NCI-H446 (cell line): ENCODE data around the gene ZG16B.

Source experiments
- DNase-seq, 2 experiments: peaks; one replicate each; lab custom pipeline; 2025; lab: John Stamatoyannopoulos, UW

ZG16B gene

DNA sequence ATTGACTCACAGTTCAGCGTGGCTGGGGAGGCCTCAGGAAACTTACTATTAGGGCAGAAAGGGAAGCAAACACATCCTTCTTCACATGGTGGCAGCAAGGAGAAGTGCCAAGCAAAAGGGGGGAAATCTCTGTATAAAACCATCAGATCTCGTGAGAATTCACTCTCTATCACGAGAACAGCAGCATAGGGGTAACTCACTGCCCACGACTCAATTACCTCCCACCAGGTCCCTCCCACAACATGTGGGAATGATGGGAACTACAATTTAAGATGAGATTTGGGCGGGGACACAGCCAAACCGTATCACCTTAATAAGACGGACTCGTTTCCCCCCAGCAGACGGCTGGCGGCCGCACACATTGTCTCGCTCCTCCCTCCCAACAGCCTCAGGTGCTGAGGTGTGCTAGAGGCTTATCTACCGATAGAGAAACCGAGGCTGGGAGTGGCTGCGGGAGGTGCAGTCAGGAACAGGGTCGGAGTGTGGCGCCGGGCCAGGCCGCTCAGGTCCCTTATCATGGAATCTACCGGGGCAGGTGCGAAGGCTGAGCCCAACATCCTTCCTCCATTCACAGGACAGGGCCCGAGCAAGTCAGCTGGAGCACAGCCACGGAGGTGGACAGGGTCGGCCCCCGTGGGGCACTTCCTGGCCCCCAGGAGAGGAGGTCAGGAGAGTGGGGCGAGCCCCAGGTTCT is 4.9 kb upstream of the ZG16B start:
- no peak for DNase-seq

DNA sequence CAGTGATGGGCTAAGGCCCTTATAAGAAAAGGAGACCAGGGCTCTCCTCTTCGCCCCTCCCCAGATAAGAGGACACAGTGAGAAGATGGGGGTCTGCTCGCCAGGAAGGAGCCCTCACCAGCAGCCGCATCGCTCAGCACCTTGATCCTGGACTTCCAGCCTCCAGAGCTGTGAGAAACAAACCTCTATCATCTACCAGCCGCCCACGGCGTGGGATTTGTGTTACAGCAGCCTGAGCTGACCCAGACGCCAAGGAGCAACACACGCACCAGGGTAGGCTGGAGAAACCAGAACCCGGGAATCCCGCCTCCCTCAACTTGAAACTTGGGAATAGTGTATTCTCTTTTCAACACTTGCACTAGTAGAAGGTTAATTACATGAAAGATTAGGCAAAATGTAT is 4.2 kb upstream of the ZG16B start:
- no peak for DNase-seq

DNA sequence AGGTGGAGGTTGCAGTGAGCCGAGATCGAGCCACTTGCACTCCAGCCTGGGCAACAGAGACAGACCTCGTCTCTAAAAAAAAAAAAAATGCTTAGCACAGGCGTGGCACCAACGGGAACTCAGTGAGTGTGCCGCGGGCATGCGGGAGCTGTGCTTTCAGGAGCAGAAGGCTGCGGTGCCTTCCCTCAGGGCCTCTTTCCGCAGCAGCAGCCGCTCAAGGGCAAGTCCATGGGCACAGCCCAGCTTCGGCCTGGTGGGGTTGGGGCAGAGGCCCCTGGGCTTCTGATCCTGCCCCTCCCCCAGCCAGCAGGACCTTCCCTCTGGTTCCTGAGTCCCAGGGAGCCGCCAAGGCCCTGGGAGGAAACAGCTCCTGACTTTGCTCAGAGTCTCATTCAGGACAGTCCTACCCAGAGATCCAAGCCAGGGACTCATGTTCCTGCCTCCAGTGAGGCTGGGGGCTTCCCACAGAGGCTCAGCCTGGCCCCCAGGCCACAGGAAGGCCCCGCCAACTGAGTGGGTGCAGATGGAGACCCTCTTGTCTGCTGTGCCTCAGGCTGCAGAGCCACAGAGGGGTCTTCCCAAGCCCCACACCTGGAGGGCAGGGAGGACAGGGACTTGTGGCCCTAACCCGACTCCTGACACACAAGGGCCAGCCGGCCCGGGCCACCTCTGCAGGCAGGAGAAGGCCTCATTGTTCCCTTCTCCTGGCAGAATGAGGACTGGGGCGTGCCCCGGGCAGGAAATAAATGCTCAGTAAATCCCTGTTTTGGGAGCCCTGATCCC is 3.3 kb upstream of the ZG16B start:
- DNase-seq = no peak

DNA sequence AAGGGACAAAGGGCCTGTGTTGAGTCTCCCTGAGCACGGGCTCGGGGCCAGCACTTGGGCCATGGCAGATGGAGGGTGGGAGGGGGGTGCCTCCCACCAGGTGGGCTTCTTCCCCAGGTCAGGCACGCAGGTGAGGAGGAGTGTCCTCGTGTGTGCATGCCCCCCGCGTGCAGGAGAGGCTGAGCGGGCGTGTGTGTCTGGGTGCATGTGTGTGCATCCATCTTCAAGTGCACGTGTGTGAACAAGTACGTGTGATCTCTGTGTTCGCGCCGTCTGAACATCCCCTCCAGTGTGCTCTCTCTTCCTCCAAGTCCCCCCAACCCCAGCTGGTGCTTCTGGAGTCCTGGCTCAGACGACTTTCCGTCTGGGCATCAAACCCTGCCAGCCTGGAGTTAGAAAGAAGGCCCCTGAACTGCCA is 2.7 kb upstream of the ZG16B start:
- DNase-seq = no peak

DNA sequence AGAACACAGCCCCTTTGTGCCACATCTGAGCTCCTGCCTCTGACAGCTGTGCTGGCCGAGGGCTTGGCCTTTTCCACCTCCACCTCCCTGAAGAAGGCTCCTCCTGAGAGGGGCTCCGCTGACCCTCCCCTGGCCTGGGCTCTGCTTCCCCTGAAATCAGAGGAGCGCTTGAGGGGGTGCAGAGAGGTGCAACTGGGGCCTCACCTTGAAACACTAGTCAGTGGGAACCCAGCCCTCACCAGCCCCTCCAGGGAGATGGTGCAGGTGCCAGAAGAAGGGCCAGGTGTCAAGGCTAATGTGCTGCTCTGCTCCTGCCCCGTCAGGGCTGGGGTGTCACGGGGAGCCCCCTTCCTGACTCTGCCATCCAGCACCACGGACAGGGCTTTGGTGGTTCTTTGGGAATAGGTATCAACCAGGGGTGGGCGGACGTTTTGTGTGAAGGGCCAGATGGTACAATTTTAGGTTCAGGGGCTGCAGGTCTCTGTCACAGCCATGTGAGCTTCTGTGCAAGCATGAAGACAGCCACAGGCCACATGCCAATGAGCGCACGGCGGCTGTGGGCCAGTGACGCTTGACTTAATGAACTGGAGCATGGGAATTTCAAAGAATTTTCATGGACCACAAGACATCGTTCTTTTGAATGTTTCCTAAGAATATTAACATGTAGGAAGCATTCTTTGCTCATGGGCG is 2.1 kb upstream of the ZG16B start:
- DNase-seq = no peak

DNA sequence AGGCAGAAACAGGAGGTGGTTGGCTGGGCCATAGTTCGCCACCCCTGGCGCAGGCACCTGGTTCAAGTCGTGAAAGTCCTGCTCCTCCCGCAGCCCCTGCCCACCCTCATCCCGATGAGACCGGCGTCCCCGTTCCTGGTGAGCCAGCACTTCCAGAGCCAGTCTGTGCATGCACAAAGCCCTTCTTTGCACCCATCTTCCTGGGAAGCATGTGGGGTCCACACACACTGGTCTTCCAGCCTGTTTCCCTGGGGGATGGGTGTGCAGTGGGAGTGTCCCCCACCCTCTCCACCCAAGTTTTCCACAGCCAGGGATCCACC is 1.6 kb upstream of the ZG16B start:
- DNase-seq = no peak

DNA sequence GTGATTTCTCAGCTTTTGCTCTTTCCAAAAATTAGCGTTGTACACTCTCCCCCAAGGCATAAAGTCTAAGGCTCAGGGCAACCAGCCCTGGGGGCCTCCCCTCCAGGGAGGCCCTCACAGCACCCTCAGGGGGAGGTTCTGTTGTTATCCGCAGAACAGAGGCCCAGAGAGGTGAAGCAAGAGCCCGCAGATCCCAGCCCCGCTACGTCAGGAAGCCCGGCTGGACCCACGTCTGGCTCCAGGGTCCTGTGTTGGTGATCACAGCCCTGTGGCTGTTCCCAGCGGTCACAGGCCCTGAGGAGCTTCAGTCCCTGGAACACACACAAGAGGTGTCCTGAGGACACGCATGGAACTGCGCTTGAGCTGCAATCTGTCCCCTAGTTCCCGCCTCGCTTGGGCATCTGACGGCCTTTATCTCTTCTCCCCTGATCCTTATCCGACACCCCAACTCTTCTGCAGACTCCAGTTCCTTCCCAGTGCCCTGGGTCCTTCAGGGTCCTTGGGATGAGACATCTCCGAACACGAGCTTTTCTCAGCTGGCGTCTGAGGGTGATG is 1.1 kb upstream of the ZG16B start:
- no peak for DNase-seq

DNA sequence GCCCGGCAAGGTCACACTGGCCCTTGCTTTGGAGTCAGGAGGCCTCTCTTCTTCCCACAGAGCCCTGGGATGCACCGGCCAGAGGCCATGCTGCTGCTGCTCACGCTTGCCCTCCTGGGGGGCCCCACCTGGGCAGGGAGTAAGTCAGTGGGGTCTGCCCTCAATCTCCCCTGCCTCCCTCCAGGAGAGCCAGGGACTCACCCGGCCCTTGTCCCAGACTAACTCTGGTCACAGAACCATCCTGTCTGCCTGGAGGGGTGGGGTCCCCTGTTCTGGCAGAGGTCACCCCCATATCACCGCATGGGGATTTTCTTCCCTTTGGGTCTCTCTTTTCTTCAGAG is 222 bp downstream of the ZG16B start:
- no peak for DNase-seq

DNA sequence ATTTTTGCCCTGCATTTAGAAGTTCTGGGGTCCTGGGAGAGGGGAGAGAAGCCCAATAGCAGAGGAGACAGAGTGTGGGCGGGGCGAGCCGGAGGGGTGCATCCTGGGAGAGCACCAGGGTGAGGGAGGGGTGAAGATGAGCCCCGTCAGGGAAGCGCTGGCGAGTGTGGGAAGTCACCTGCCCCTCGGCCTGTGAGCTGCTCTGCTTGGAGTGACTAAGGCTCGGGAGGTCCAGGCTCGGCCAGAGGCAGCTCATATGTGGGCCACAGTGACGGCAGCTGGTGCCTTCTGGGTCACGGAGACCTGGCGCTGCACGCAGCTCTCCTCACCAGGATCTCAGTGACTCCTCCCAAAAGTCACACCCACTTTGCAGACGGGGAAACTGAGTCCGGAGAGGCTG is 1.1 kb downstream of the ZG16B start:
- no peak for DNase-seq

DNA sequence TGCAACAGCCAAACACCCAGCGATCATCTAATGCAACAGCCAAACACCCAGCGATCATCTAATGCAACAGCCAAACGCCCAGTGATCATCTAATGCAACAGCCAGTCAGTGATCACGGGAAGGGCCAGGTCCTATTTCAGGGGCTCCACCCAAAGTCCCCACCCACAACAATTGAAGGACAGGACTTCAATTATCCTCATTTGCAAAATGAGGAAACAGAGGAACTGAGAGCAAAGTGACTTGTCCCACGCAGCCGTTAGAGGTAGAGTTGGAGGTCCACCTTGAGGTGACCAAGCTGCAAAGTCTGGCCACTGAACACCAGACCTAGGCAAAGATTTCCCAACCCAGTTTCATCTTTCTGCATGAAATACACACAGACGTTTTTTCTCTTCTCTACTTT is 3.7 kb downstream of the ZG16B start:
- DNase-seq = no peak

DNA sequence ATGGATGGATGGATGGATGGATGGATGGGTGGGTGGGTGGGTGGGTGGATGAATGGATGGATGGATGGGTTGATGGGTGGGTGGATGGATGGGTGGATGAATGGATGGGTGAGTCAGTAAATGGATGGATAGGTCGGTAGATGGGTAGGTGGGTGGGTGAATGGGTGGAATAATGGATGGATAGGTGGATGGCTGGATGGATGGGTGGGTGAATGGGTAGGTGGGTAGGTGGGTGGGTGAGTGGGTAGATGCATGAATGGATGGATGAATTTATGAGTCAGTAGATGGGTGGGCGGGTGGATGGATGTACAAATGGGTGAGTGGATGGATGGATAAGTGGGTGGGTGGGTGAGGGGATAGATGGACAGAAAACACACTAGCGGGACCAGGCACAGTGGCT is 4.9 kb downstream of the ZG16B start:
- DNase-seq = no peak

DNA sequence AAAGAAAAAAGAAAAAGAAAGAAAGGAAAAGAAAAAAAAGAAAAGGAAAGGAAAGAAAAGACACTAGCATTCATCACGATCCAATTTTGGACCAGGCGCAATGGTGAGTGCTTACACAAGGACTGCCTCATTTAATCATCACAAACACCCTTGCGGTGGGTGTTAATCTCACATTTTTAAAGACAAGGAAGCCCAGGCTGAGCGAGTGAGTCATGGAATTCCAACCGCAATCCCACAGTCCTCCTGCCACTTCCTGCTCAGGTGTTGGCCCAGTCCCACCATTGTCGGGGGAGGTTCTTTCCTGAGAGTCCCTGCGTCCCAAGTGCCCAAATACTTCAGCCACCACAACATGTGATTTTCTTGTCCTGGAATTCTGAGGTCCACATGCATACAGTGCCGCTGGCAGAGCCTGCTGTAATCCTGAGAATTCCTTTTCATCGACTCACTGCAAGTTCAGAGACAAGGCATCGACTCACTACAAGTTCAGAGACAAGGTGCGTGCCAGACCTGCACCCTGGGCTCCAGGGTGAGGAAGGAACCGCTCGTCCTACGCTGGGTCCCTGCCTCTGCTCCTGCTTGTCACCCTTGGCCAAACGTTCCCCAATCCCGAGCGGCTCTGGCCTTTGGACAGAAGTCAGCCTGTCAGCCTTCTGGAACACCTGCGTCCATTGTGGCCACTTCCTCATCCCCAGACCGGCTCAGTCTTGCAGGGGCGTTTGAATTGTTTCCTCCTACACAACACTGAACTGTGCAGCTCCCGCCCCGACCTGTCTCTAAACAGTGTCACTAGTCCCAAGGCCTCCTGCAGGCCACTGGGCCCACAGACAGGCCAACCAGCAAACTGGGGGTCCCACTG is 5.8 kb downstream of the ZG16B start:
- DNase-seq = no peak

DNA sequence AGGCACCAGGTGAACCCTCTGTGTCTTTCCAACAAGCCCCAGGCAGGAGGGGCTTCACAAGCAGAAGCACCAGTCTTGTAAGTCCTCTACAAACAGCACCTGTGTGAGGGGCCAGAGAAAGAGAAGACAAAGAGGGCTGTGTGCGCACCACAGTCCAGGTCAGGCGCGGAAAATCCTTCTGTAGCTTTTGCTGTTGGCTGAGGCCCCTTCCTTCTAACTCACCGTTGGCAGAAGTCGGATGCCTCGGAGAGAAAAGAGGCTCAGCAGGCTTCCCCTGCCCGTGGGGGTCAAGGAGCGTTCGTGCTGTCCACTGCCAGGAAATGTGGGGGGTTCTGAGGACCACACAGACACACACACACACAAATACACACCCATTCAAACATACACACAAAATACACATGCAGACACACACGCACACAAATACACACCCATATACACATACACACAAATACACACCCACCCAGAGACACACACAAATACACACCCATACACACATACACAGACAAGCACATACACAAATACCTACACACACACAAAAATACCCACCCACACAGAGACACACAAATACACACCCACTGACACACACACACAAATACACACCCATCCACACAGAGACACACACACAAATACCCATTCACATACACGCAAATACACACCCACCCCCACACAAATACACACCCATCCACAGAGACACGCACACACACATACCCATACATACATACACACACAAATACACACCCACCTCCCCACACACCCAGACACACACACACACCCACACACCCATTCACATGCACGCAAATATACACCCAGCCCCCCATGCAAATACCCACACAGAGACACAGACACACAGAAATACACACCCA is 6.8 kb downstream of the ZG16B start:
- DNase-seq = no peak

DNA sequence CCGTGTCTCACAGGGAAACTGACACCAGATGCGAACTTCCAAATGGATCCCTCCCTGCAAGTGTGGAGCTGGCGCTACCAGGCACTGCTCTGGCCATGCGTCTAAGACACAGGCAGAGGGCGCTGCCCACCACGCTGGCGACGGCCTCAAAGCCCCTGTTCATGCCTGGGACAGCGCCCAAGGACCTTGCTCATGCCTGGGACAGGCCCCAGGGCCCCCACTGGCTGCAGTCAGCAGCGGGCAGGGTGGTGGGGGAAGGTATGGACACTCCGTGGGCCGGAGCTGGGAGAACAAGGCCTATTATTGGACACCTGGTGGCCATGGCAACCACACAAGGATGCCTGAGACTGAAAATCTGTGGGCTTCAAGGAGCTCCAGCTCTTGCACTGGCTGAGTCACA is 8.8 kb downstream of the ZG16B start:
- peak; percentile 13 to 67 for DNase-seq

DNA sequence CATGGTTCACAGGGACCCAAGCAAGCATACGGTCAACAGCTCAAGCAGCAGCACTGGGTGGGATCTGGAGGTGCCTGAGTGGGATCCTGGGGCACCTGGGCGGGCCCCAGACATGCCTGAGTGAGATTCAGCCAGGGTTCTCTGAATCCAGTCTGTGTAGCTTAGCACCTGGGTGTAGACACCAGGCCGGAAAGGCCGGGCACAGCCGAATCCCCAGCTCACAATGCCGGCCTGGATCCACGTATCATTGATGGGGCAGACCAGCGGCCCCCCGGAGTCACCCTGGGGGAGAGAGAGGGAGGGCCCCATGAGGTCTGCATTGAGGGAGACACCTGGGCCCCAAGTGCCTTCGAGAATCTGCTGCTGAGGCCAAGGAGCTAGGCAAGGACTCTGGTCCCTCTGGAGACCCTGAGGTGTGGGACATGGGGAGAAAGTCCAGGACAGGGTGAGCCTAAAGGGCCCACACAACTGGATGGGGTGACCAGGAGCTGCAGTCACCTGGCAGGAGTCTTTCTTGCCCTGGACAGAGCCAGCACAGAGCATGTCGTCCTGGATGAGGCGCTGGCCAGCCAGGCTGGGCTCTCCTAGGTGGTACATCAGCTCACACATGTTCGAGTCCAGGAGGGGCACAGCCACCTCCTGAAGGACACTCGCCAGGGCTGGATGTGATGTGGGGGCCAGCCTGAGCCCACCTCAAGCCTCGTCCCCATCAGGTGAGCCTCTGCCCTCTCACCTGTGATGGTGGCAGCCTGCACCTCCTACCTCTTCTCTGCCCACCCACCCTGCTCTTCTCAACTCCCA is 9.7 kb downstream of the ZG16B start:
- DNase-seq = no peak

DNA sequence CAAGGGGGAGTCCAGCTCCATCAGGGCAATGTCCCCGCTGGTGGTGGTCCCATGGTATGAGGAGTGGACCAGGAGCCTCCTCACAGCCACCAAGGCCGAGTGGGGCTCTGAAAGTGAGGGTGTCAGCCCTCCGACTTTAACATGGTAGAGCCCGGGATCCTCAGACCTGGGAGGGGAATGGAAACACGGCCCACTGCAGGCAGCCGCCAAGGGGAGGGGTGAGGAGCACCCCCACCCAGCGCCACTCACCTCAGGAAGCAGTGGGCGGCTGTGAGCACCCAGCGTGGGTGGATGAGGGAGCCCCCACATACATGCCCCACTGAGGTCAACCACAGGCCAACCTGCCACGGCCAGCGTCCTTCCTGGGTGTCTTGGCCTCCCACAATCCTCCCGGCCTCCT is 10.8 kb downstream of the ZG16B start:
- DNase-seq = no peak

DNA sequence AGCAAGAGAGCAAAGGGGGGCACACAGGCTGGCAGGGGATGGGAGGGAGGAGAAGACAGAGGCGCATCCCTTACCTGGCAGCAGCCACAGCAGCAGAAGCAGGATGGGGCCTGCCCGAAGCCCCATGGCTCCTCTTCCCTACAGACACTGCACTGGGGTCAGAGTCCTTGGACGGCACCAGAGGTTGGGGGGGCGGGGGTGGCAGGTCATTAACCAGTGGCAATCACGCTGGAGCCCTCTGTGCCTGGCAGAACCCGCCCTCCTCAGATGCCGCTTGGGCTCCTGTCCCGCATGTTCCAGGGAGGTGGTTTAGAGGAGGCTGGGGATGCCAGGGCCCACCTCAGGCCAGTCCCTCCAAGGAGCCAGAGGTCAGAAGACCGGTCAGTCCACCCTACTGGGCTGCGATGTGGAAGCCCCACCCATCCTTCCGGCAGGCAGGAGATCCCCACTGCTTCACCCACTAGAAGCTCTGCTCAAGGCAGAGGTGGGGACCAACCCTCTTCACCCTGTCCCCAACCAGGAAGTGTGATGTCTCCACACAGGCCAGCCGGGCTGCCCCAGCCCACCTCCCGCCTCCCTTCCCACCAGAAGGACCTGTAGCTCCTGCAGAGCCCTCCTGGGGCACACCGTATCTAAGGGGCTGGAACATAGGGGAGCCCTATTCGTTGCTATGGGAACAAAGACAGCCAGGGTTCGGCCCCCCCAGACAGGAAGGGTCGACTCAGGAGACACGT is 11.7 kb downstream of the ZG16B start:
- no peak for DNase-seq

DNA sequence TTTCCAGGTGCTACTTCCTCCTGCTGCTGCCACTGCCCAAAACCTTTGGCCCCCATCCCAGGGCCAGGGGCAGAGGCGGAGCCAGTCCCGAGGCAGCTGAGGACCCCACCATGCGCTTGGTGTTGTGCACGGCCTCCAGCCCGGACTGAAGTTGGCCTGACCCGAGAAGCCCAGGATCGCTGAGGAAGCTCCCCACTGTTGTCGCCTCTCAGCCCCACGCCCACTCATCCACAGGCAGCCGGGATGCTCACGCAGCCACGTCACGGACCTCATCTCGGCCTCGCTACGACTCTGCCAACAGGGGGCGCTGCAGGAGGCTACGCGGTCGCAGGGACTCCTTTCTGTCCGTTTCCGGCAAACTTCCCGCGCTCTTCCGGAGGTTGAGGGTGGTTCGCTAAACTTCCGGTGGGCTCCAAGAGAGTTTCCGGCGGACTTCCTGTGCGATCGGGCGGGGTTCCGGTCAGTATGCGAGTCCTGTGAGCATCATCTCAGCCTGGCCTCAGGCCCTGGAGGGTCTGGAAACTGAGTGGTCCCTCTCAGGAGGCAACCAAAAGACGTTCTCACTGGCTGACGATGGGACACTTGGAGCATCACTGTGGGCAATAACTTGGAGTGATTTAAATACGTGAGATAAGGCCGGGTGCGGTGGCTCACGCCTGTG is 12.4 kb downstream of the ZG16B start:
- peak in 1 of 2 experiments; percentile 15 for DNase-seq

DNA sequence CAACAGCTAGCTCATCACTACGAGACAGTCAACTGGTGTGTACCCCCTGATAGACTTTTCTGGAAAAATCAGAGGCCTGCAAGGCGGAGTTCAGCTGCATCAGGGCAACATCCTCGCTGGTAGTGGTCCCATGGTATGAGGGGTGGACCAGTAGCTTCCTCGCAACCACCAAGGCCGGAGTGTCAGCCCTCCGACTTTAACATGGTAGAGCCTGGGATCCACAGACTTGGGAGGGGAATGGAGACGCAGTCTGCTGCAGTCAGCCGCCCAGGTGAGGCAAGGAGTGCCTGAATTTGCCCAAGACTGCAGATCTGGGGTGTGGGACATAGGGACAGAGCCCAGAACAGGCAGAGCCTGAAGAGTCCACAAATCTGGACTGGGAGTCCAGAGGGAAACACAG is 13.4 kb downstream of the ZG16B start:
- no peak for DNase-seq
